Measurements from ENCODE around the gene CHRM4.

DNA sequence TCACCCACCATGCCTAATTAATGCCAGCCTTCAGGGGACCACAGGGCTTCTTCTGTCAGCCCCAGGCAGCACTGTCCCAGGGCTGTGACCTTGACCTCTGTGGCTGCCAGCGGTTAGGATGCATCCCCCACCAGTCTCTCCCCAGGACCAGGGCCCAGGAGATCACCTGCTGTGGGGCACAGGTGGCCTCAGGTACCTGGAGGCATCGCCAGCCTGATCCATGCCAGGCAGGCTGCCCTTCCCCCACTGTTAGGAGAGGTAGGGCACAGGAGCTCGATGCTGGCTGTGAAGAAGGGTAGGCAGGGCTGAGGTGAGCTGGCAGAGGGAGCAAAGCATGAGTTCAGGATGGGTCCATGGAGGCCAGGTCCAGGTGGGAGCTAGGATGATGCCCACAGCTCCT lies 26.8 kb downstream of the CHRM4 start:
- TF ChIP-seq, protein P1, sequence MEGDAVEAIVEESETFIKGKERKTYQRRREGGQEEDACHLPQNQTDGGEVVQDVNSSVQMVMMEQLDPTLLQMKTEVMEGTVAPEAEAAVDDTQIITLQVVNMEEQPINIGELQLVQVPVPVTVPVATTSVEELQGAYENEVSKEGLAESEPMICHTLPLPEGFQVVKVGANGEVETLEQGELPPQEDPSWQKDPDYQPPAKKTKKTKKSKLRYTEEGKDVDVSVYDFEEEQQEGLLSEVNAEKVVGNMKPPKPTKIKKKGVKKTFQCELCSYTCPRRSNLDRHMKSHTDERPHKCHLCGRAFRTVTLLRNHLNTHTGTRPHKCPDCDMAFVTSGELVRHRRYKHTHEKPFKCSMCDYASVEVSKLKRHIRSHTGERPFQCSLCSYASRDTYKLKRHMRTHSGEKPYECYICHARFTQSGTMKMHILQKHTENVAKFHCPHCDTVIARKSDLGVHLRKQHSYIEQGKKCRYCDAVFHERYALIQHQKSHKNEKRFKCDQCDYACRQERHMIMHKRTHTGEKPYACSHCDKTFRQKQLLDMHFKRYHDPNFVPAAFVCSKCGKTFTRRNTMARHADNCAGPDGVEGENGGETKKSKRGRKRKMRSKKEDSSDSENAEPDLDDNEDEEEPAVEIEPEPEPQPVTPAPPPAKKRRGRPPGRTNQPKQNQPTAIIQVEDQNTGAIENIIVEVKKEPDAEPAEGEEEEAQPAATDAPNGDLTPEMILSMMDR (IDR thresholded peaks at IDR 0.05), result no peak
- TF ChIP-seq POLR2AphosphoS5 (IDR thresholded peaks at IDR 0.05), result no peak
